Natural killer cell (primary cell): Measurements from ENCODE around the gene LRP1-AS. TPM values are rescaled to one million over a fixed set of nuclear protein-coding genes. Genes with fewer than 3 reads are reported as not detected.
"Not testable (repeated sequence)": the region's sequence is repeated elsewhere in the genome, so short reads cannot be mapped to it uniquely, and the experiment has no call there.

Source experiments
- ATAC-seq, 3 donors: fragments of 150-1000 bp in 2 of 3; fragments of 200-7000 bp in 1 of 3; cut with Tn5 transposase; 1 replicate in 1 of 3; 2 replicates in 2 of 3; pipeline ENCODE4 v1.10.0; 2021; ENCODE audit warnings: mild to moderate bottlenecking in 2 of 3, moderate library complexity in 2 of 3
- DNase-seq, 2 donors: peaks; one replicate each; pipeline versions ENCODE4 v3.0.0 to v3.0.0-alpha.2; 2013 to 2021; ENCODE audit warnings: mixed read lengths in 1 of 2
- H3K27ac ChIP-seq: one replicate; pipeline ENCODE4 v1.5.1; 2013; ENCODE audit warnings: mild to moderate bottlenecking, low read length
- H3K27me3 ChIP-seq: one replicate; pipeline ENCODE4 v1.6.1; 2013; ENCODE audit warnings: low read length; ENCODE audit not compliant: control insufficient read depth, insufficient read depth
- H3K36me3 ChIP-seq: one replicate; pipeline ENCODE4 v1.6.1; 2013; ENCODE audit warnings: low read length; ENCODE audit not compliant: control insufficient read depth, insufficient read depth
- H3K4me1 ChIP-seq: one replicate; pipeline ENCODE4 v1.6.1; 2013; ENCODE audit warnings: low read length; ENCODE audit not compliant: control insufficient read depth, insufficient read depth
- H3K4me3 ChIP-seq: one replicate; pipeline ENCODE4 v1.5.1; 2013; ENCODE audit warnings: low read length
- H3K9me3 ChIP-seq: one replicate; pipeline ENCODE4 v1.6.1; 2013; ENCODE audit warnings: low read length; ENCODE audit not compliant: control insufficient read depth, insufficient read depth
- H3K27ac Mint-ChIP-seq, 2 donors: one replicate each; pipeline ENCODE4 v1.8.0; 2022; ENCODE audit warnings: mild to moderate bottlenecking in 2 of 2, mixed read lengths in 2 of 2, moderate library complexity in 1 of 2
- H3K27me3 Mint-ChIP-seq, 2 donors: one replicate each; pipeline ENCODE4 v1.8.0; 2022; ENCODE audit warnings: low read depth in 2 of 2, mixed read lengths in 2 of 2
- H3K36me3 Mint-ChIP-seq: one replicate; pipeline ENCODE4 v1.8.0; 2022; ENCODE audit warnings: mixed read lengths
- H3K4me1 Mint-ChIP-seq, 2 donors: one replicate each; pipeline ENCODE4 v1.8.0; 2022; ENCODE audit warnings: mixed read lengths in 2 of 2
- H3K4me3 Mint-ChIP-seq: one replicate; pipeline ENCODE4 v1.8.0; 2022; ENCODE audit warnings: mild to moderate bottlenecking, moderate library complexity, mixed read lengths
- H3K9me3 Mint-ChIP-seq, 2 donors: one replicate each; pipeline ENCODE4 v1.8.0; 2022; ENCODE audit warnings: mixed read lengths in 2 of 2
- CTCF ChIP-seq: fragments of 200-600 bp; IDR thresholded peaks from one replicate; pipeline ENCODE4 v1.8.0; 2022; ENCODE audit warnings: antibody characterized with exemption
- WGBS: methylation state at CpG from one replicate; pipeline ENCODE4 v1.1.7; 2013; ENCODE audit warnings: missing lambda C conversion rate; ENCODE audit not compliant: insufficient coverage; 5-methylcytosine and 5-hydroxymethylcytosine counted together
- intact Hi-C: fragments of 100-400 bp; cut with micrococcal nuclease; formaldehyde crosslinking; loops from one replicate; pipeline ENCODE4 v1.14.2; 2022
- total RNA-seq, 4 donors: library from RNA; stranded (reverse); fragments of 120-200 nt in 1 of 4; gene quantifications; one replicate each; pipeline versions ENCODE4 v1.2.3 to v1.2.4, GENCODE V29; 2013 to 2022

LRP1-AS gene
- total RNA-seq, 3 donors from 2014 or later (not counting 1 experiment from before 2014, with no cell fraction given): not detected

DNA sequence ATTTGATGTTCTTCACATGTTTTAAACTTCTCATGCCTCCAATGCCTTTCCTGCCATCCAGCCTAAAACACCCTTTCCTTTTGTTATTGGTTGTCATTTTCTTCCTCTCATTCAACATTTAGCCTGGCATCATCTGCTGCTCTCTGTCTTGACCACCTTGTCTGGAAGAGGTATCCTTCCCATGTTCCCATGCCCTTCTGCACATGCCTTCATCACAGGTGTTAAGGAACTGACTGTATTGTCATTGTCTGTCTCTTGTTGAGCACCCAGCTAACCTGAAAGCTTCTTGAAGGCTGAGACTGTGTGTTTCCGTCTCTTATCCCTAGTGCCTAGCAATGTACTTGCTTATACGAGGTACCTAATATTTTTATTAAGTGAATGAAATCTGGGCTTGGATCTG lies 23.6 kb downstream of the LRP1-AS start:
- no peaks in the 10 kb centered on the region for H3K9me3 Mint-ChIP-seq
- H3K27ac Mint-ChIP-seq: no peak overlapping the region
- H3K4me3 Mint-ChIP-seq: no peak overlapping the region
- H3K27me3 Mint-ChIP-seq: peaks cover 8 to 9% of the 10 kb centered on the region in 2 donors
- Histone ChIP-seq H3K36me3 (no peaks in the 10 kb centered on the region), H3K4me1 (peaks cover 21% of the 10 kb centered on the region), H3K4me3 (no peak overlapping the region), H3K27ac (no peak overlapping the region), H3K9me3 (no peaks in the 10 kb centered on the region), H3K27me3 (peaks cover 13% of the 10 kb centered on the region)
- no peak for ATAC-seq
- H3K36me3 Mint-ChIP-seq: no peaks in the 10 kb centered on the region
- 33% methylated on average over 2 of the region's 2 CpGs for WGBS
- no peak for DNase-seq
- intact Hi-C loops: loop anchor here (1.0 kb wide), 2 partner anchors 59 to 119 kb away; no protein-coding TSS in a partner anchor
- H3K4me1 Mint-ChIP-seq: peaks cover 11 to 19% of the 10 kb centered on the region in 2 donors
- TF ChIP-seq CTCF: no peak

GRCh38 chr12:57120718-57121117 lies 26.7 kb downstream of the LRP1-AS start:
- WGBS: 95% methylated on average over 10 of the region's 11 CpGs
- H3K27ac ChIP-seq, H3K9me3 Mint-ChIP-seq, H3K4me1 Mint-ChIP-seq, ATAC-seq, H3K27me3 ChIP-seq, H3K4me3 Mint-ChIP-seq, DNase-seq, H3K27ac Mint-ChIP-seq, H3K27me3 Mint-ChIP-seq, H3K36me3 Mint-ChIP-seq, H3K4me3 ChIP-seq, H3K9me3 ChIP-seq, H3K36me3 ChIP-seq, intact Hi-C loops, H3K4me1 ChIP-seq: not testable (repeated sequence)

DNA sequence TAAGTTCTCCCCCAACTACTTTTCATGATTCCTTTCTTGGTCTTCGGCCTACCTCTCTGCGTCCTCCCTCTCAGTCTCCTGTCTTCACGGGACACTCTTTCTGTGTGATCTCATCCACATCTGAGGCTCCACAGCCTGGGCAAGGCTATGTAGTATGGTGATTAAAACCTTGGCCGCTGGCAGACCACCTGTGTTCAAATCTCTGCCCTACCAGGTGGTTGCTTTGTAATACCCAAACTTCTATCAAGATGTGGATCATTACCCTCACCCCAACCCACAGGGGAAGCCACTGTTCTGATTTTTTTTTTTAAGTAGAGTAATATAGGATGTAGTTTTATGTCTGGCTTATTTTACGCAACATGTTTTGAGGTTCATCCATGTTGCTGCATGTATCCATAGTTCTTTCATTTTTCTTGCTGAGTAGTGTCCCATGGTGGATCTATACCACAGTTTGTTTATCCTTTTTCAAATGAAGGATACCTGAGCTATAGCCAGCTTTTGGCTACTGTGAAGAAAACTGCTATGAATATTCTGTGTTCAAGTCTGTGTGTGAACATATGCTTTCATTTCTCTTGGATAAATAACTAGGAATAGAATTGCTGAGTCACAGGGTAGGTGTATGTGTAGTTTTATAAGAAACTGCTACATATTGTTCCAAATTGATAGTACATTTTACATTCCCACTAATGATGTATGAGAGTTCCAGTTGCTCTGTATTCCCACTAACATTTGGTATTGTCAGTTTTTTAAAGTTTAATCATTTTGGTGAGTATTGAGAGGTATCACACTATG lies 27.9 kb downstream of the LRP1-AS start:
- intact Hi-C loops: no loop called here
- WGBS: 100% methylated on average over 3 of the region's 5 CpGs

More for the DNA sequence above, 27.9 kb downstream of the LRP1-AS start:
- H3K27ac ChIP-seq: no peak overlapping the region
- no peak overlapping the region for H3K4me3 ChIP-seq
- H3K36me3 ChIP-seq: no peaks in the 10 kb centered on the region
- H3K9me3 Mint-ChIP-seq: no peaks in the 10 kb centered on the region
- H3K27ac Mint-ChIP-seq: no peak overlapping the region
- H3K9me3 ChIP-seq: no peaks in the 10 kb centered on the region
- no peaks in the 10 kb centered on the region for H3K27me3 ChIP-seq
- TF ChIP-seq CTCF: no peak
- H3K36me3 Mint-ChIP-seq: no peaks in the 10 kb centered on the region
- peaks cover 6% of the 10 kb centered on the region for H3K4me1 ChIP-seq
- peaks cover 4 to 6% of the 10 kb centered on the region in 2 donors for H3K4me1 Mint-ChIP-seq
- no peak overlapping the region for H3K4me3 Mint-ChIP-seq
- DNase-seq: no peak
- peaks cover 6 to 7% of the 10 kb centered on the region in 2 donors for H3K27me3 Mint-ChIP-seq
- ATAC-seq: no peak
